Calu3 (cell line): Measurements from ENCODE around the gene LIN7C. TPM values are rescaled to one million over a fixed set of nuclear protein-coding genes. Genes with fewer than 3 reads are reported as not detected.

Source experiments
- BruUV-seq: library from RNA; stranded (reverse); fragments of 400-500 nt; replicated peaks from 2 replicates; lab custom pipeline; 2021; lab: Mats Ljungman, UMichigan
- CTCF ChIA-PET: fragments of 300-600 bp; sonication (Branson Sonifier 250); formaldehyde crosslinking; loops from one replicate; lab custom pipeline; 2022; ENCODE audit warnings: antibody characterized with exemption; lab: Charles Lee
- DNase-seq: peaks from one replicate; pipeline ENCODE4 v3.0.0; 2022
- H3K27ac Mint-ChIP-seq: one replicate; pipeline ENCODE4 v1.8.0; 2022; ENCODE audit warnings: mixed read lengths; ENCODE audit not compliant: unreplicated experiment
- H3K27me3 Mint-ChIP-seq: one replicate; pipeline ENCODE4 v1.8.0; 2022; ENCODE audit warnings: mixed read lengths; ENCODE audit not compliant: unreplicated experiment
- H3K36me3 Mint-ChIP-seq: one replicate; pipeline ENCODE4 v1.8.0; 2022; ENCODE audit warnings: mild to moderate bottlenecking, moderate library complexity, mixed read lengths; ENCODE audit not compliant: insufficient read depth, unreplicated experiment
- H3K4me1 Mint-ChIP-seq: one replicate; pipeline ENCODE4 v1.8.0; 2022; ENCODE audit warnings: mild to moderate bottlenecking, low read depth, mixed read lengths; ENCODE audit not compliant: unreplicated experiment
- H3K4me3 Mint-ChIP-seq: one replicate; pipeline ENCODE4 v1.8.0; 2022; ENCODE audit warnings: mild to moderate bottlenecking, low read depth, moderate library complexity, mixed read lengths; ENCODE audit not compliant: unreplicated experiment
- H3K9me3 Mint-ChIP-seq: one replicate; pipeline ENCODE4 v1.8.0; 2022; ENCODE audit warnings: low read depth, mixed read lengths; ENCODE audit not compliant: unreplicated experiment
- intact Hi-C: fragments of 100-400 bp; cut with micrococcal nuclease; formaldehyde crosslinking; loops from one replicate; pipeline ENCODE4 v1.10.0; 2022; ENCODE audit not compliant: unreplicated experiment
- total RNA-seq: library from RNA; stranded (reverse); gene quantifications from 2 replicates; pipeline ENCODE4 v1.2.3, GENCODE V29; 2022
- TF ChIP-seq, protein P1 (sequence below): fragments of 200-600 bp; IDR thresholded peaks from one replicate; pipeline ENCODE4 v1.8.0; 2022; ENCODE audit warnings: antibody characterized with exemption; ENCODE audit not compliant: unreplicated experiment

LIN7C gene
- total RNA-seq, 1 experiment from 2014 or later: 43.7 TPM

DNA sequence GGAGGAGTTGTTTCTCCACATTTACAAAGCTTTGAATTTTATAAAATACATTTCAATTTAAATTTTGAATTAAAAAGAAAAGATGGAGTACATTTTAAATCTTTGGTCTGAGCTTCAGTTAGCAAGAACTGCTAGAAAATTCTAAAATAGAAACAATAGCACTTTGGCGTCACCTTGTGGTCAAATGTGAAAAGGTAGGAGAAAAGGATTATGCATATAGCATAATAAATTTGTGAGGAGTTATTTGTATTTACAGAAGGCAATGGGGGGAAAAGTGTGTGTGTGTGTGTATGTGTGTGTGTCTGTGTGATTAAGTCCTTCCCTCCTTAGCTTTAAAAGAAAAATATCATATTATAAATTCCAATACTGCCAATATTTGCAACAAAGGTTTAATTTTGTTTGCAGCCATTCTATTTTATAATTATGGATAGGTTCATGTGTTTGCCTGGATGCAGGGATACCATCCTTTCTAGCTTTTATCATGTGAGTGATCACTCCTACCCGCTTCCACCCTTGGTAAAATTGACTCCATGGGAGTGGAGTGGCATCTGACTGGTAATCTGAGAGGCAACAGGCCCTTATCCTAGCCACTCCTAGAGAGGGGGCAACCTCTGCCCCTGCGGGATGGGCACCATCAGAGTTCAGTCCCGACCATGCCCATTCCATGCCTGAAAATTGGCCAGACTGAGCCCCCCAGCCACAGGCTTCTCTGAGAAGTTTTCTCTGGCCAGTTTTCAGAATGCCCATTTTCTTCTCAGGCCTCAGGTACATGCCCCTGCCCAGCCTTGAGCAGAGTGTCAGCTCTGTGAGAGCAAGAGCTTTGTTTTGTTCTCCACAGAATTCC lies 20.4 kb downstream of the LIN7C start:
- Mint-ChIP-seq H3K27me3 (no peaks in the 10 kb centered on the region), H3K4me3 (no peak overlapping the region), H3K4me1 (no peaks in the 10 kb centered on the region), H3K27ac (no peak overlapping the region), H3K9me3 (no peaks in the 10 kb centered on the region), H3K36me3 (peaks cover 15% of the 10 kb centered on the region)
- intact Hi-C loops: loop anchor here (1.0 to 5.0 kb wide), 5 partner anchors 174 to 734 kb away; no protein-coding TSS in a partner anchor
- TF ChIP-seq, protein P1, sequence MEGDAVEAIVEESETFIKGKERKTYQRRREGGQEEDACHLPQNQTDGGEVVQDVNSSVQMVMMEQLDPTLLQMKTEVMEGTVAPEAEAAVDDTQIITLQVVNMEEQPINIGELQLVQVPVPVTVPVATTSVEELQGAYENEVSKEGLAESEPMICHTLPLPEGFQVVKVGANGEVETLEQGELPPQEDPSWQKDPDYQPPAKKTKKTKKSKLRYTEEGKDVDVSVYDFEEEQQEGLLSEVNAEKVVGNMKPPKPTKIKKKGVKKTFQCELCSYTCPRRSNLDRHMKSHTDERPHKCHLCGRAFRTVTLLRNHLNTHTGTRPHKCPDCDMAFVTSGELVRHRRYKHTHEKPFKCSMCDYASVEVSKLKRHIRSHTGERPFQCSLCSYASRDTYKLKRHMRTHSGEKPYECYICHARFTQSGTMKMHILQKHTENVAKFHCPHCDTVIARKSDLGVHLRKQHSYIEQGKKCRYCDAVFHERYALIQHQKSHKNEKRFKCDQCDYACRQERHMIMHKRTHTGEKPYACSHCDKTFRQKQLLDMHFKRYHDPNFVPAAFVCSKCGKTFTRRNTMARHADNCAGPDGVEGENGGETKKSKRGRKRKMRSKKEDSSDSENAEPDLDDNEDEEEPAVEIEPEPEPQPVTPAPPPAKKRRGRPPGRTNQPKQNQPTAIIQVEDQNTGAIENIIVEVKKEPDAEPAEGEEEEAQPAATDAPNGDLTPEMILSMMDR: peak; percentile 79
- no TSS peak for BruUV-seq
- CTCF ChIA-PET: interaction anchor here (0.7 to 2.7 kb wide), 15 partner anchors 11 to 312 kb away, joined by 3 to 25 read pairs (median 4); partner anchors contain the start of genes CCDC34 and LGR4
- peak; percentile 62 for DNase-seq

DNA sequence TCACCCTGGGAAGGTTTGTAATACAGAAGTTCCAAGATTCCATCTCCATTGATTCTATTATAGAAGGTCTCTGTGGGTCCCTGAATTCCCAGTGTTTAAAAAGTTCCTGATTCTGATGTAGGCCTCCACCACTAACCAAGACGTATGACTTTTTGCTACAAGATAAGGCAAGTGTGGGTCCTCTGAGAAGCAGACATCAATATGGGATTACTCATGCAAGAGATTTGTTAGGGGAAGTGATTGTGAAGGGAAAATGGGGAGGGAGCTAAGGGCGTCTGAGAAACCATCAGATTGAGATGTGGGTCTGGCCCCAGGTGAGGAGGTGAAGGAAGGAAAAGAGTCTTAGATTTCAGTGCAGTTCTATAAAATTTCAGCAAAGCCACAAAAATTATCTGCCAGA lies 23.8 kb downstream of the LIN7C start:
- H3K27ac Mint-ChIP-seq: no peak overlapping the region
- intact Hi-C loops: no loop called here

DNA sequence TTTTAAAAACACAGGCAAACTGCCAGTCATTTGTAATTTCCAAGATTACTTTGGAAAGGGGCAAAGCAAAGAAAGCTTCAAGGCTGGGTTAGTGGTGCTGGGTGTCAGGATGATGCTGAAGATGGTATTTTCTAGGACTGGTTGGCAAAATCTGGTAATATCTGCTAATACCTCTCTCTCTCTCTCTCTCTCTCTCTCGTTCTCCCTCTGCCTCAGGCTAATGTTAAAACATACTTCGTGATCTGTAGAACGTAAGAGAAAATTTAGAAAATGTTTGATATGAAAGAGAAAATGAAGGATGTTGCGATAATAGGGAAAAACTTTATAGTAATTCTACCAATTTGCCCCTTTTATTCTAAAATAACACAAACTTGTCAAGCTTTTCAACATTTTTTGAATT lies 24.6 kb downstream of the LIN7C start:
- H3K27me3 Mint-ChIP-seq: no peaks in the 10 kb centered on the region
- H3K4me1 Mint-ChIP-seq: no peaks in the 10 kb centered on the region
- H3K9me3 Mint-ChIP-seq: no peaks in the 10 kb centered on the region
- no peak overlapping the region for H3K27ac Mint-ChIP-seq
- peaks cover 5% of the 10 kb centered on the region for H3K36me3 Mint-ChIP-seq
- CTCF ChIA-PET: interaction anchor here (0.7 kb wide), 1 partner anchor 17 kb away, joined by 9 read pairs; no protein-coding TSS in a partner anchor
- intact Hi-C loops: no loop called here
- no peak for DNase-seq
- BruUV-seq: no TSS peak
- no peak overlapping the region for H3K4me3 Mint-ChIP-seq
- TF ChIP-seq, protein P1: no peak

More for the DNA sequence above, 23.8 kb downstream of the LIN7C start:
- Mint-ChIP-seq H3K4me3 (no peak overlapping the region), H3K36me3 (peaks cover 13% of the 10 kb centered on the region), H3K9me3 (no peaks in the 10 kb centered on the region), H3K4me1 (no peaks in the 10 kb centered on the region), H3K27me3 (no peaks in the 10 kb centered on the region)
- CTCF ChIA-PET: no interaction called here
- BruUV-seq: no TSS peak
- no peak for DNase-seq
- TF ChIP-seq, protein P1: no peak

DNA sequence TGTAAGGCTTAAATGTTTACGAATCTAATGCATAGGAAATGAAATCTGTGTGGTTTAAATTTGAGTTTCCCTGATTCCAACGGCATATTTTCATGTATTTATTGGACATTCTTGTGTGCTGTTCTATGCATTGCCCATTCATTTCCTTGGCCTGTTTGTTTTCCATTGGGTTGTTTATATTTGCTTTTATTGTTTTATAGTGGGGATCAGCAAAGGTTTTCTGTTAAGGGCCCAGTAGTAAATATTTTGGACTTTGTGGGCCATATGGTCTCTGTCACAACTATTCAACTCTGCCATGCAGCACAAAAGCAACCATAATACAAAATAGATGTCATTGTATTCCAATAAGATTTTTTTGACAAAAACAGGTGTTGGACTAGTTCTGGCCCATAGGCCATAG lies 28.7 kb downstream of the LIN7C start:
- Mint-ChIP-seq H3K4me3 (no peak overlapping the region), H3K27me3 (no peaks in the 10 kb centered on the region)

More for the DNA sequence above, 28.7 kb downstream of the LIN7C start:
- CTCF ChIA-PET: no interaction called here
- TF ChIP-seq, protein P1: no peak
- peaks cover 8% of the 10 kb centered on the region for H3K4me1 Mint-ChIP-seq
- no TSS peak for BruUV-seq
- no peak for DNase-seq
- H3K36me3 Mint-ChIP-seq: peaks cover 9% of the 10 kb centered on the region
- intact Hi-C loops: no loop called here
- no peaks in the 10 kb centered on the region for H3K9me3 Mint-ChIP-seq
- no peak overlapping the region for H3K27ac Mint-ChIP-seq
